DOHH2 (cell line): ENCODE results near the gene TUBB6.

Source experiments
- CTCF ChIP-seq: fragments of 200-600 bp; sonication (generic); IDR thresholded peaks from one replicate; pipeline ENCODE4 v1.5.1; 2014; ENCODE audit warnings: antibody characterized with exemption, mild to moderate bottlenecking, low read depth, low read length; ENCODE audit not compliant: poor library complexity, severe bottlenecking
- EZH2phosphoT487 ChIP-seq: fragments of 200-600 bp; sonication (generic); IDR thresholded peaks from 2 replicates; pipeline ENCODE4 v1.6.1; 2017; ENCODE audit warnings: borderline replicate concordance, mild to moderate bottlenecking, antibody characterized with exemption, low read length, moderate library complexity, mixed read lengths

- no peak for TF ChIP-seq CTCF
- TF ChIP-seq EZH2phosphoT487 = no peak
Measured at GRCh38 chr18:12305930-12306629, 2.0 kb upstream of the TUBB6 start.
